ENCODE results near the gene UQCC2. TPM values are rescaled to one million over a fixed set of nuclear protein-coding genes. Genes with fewer than 3 reads are reported as not detected.

The UQCC2 gene
- total RNA-seq, 1 experiment from 2014 or later, result 48.9 TPM

DNA sequence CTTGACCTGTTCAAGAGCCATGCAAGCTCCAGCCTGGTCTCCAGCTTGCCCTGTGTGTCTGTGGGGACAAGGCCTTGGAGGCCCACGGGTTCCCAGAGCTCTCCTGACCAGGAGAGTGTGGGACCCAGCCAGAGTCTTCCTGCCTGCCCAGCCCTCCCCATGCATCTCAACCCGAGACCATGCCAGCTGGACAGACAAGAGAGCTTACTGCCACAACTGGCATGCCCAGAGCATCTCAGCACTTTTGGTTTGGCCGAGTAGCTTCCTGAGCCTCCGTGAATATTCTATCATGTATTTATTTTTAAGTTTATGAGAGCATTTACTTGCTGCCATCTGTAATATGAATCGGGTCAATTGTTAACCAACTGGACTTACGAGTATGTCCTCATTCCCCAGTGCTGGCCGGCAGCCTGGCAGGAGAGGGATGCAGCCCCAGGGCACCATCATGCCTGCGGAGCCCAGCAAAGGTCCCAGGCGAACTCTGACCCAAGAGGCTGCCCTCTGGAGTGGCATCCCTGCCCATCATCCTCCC lies 20.3 kb upstream of the UQCC2 start:
- Histone ChIP-seq H4K20me1 (ENCODE audit: insufficient read depth, low read depth, low read length) (0 out of 2 replicates have a peak, but pooled peaks cover 5% of the 10 kb centered on the region), H3K79me2 (ENCODE audit: low read length) (no peaks in the 10 kb centered on the region), H3K9ac (ENCODE audit: low read length) (no peak overlapping the region), H3K4me1 (ENCODE audit: low read length) (peaks cover 8% of the 10 kb centered on the region), H3K9me2 (replicated peaks; ENCODE audit: insufficient read depth, low read length) (no peaks in the 10 kb centered on the region), H2AFZ (ENCODE audit: low read length) (no peak overlapping the region), H3K4me2 (ENCODE audit: low read depth, low read length, poor library complexity, severe bottlenecking) (no peak overlapping the region), H3K27ac (ENCODE audit: low read length) (no peak overlapping the region), H3K27me3 (ENCODE audit: low read length) (no peaks in the 10 kb centered on the region), H3K9me3 (ENCODE audit: low read length) (no peaks in the 10 kb centered on the region), H3K36me3 (ENCODE audit: insufficient read depth, low read length) (no peaks in the 10 kb centered on the region), H3K4me3 (ENCODE audit: low read length) (no peak overlapping the region)
- DNase-seq, result no peak

DNA sequence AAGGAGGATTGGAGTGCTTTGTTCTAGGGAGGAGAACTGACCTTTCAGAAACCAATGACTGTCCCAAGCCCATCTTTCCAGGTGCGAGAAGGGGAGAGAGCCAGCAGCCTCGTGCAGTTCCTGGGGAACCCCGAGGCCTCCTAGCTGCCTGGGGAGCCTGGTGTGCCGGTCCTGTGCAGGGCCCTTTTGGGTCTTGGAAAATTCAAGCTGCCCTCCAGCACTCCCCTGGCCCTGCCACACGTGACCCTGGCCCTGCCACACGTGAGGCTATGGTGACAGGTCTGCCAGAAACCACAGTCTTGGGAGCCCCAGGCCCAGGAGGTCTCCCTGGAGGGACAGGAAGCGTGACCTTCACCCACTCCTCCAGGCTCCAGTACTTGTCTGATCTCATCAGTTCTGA lies 19.5 kb upstream of the UQCC2 start:
- H3K9me3 ChIP-seq (ENCODE audit: low read length), result no peaks in the 10 kb centered on the region
- no peak overlapping the region for H3K9ac ChIP-seq (ENCODE audit: low read length)
- H3K4me3 ChIP-seq (ENCODE audit: low read length), result no peak overlapping the region
- peaks cover 8% of the 10 kb centered on the region for H3K4me1 ChIP-seq (ENCODE audit: low read length)
- H2AFZ ChIP-seq (ENCODE audit: low read length), result no peak overlapping the region
- H3K79me2 ChIP-seq (ENCODE audit: low read length), result no peaks in the 10 kb centered on the region
- H3K27ac ChIP-seq (ENCODE audit: low read length), result no peak overlapping the region
- H3K9me2 ChIP-seq (replicated peaks; ENCODE audit: insufficient read depth, low read length), result no peaks in the 10 kb centered on the region
- H4K20me1 ChIP-seq (ENCODE audit: insufficient read depth, low read depth, low read length), result 0 out of 2 replicates have a peak, but pooled peaks cover 5% of the 10 kb centered on the region
- H3K27me3 ChIP-seq (ENCODE audit: low read length), result no peaks in the 10 kb centered on the region
- no peaks in the 10 kb centered on the region for H3K36me3 ChIP-seq (ENCODE audit: insufficient read depth, low read length)
- no peak overlapping the region for H3K4me2 ChIP-seq (ENCODE audit: low read depth, low read length, poor library complexity, severe bottlenecking)
- no peak for DNase-seq

DNA sequence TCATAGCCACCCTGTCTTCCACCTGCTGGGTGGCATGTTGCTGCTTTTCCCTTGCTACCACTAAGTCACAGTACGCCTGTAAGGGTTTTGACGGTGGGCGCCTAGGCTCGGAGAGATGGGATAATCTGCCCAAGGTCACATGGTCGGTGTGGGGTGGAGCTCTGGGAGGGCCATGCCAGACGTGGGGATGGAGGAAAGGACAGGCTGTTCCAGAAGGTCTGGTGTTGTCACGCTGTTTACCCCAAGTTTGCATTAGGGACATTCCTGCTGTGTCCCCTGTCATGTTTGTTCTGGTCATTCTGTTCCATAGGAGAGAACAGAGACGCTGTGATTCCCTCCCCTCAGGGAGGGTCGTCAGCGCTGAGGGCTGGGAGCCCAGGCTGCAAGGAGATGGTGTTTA lies 19.1 kb upstream of the UQCC2 start:
- Histone ChIP-seq H3K79me2 (ENCODE audit: low read length) (no peaks in the 10 kb centered on the region), H3K27ac (ENCODE audit: low read length) (no peak overlapping the region), H3K4me2 (ENCODE audit: low read depth, low read length, poor library complexity, severe bottlenecking) (no peak overlapping the region), H4K20me1 (ENCODE audit: insufficient read depth, low read depth, low read length) (0 out of 2 replicates have a peak, but pooled peaks cover 5% of the 10 kb centered on the region), H3K27me3 (ENCODE audit: low read length) (no peaks in the 10 kb centered on the region), H3K9me2 (replicated peaks; ENCODE audit: insufficient read depth, low read length) (no peaks in the 10 kb centered on the region), H3K36me3 (ENCODE audit: insufficient read depth, low read length) (no peaks in the 10 kb centered on the region), H2AFZ (ENCODE audit: low read length) (no peak overlapping the region), H3K4me3 (ENCODE audit: low read length) (no peak overlapping the region), H3K9me3 (ENCODE audit: low read length) (no peaks in the 10 kb centered on the region), H3K4me1 (ENCODE audit: low read length) (peaks cover 8% of the 10 kb centered on the region), H3K9ac (ENCODE audit: low read length) (no peak overlapping the region)
- DNase-seq, result no peak

DNA sequence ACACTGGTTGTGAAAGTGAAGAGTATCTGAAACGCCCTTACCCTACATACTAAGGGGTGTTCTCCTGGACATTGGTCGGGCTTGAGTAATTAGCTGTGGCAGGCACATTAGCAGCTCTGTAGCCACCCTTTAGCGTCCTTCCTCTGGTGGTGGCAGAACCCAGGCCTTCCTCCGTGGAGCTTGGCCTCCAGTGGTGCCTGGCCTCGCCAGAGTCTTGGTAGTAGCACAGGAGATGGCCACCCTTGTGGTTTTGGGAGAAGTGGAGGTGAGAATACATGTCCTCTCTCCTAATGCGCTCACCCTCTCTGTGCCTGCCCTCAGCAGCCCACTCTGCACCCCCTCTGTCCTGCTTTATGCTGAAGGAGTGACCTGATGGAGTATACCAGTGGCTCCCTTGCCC lies 17.6 kb upstream of the UQCC2 start:
- Histone ChIP-seq H3K27me3 (ENCODE audit: low read length) (no peaks in the 10 kb centered on the region), H3K79me2 (ENCODE audit: low read length) (no peaks in the 10 kb centered on the region), H3K4me3 (ENCODE audit: low read length) (no peak overlapping the region), H3K4me1 (ENCODE audit: low read length) (peaks cover 8% of the 10 kb centered on the region), H4K20me1 (ENCODE audit: insufficient read depth, low read depth, low read length) (0 out of 2 replicates have a peak, but pooled peaks cover 5% of the 10 kb centered on the region), H2AFZ (ENCODE audit: low read length) (no peak overlapping the region), H3K36me3 (ENCODE audit: insufficient read depth, low read length) (no peaks in the 10 kb centered on the region), H3K27ac (ENCODE audit: low read length) (no peak overlapping the region), H3K9me3 (ENCODE audit: low read length) (no peaks in the 10 kb centered on the region), H3K9me2 (replicated peaks; ENCODE audit: insufficient read depth, low read length) (no peaks in the 10 kb centered on the region), H3K9ac (ENCODE audit: low read length) (no peak overlapping the region), H3K4me2 (ENCODE audit: low read depth, low read length, poor library complexity, severe bottlenecking) (no peak overlapping the region)
- DNase-seq, result no peak

DNA sequence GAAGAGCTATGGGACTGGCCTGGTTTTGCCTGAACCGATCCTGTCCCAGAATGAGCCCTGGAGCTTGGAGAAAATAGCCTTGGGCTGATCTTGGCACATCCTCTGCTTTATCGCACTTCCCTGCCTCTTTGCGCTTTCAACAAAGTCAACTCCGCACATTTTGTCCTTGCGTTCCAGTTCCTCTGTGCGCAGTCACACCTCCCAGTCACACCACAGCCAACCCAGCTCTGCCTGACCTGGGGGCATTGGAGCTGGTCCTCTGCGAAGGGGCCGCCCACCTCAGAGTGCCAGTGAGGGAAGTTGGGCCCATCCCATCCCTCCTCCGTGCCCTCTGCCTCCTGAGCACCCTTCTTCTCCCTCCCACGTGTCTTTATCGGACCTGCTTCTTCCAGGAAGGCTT lies 16.9 kb upstream of the UQCC2 start:
- H3K9me3 ChIP-seq (ENCODE audit: low read length), result no peaks in the 10 kb centered on the region
- no peaks in the 10 kb centered on the region for H3K79me2 ChIP-seq (ENCODE audit: low read length)
- H2AFZ ChIP-seq (ENCODE audit: low read length), result no peak overlapping the region
- H3K4me3 ChIP-seq (ENCODE audit: low read length), result no peak overlapping the region
- H3K27me3 ChIP-seq (ENCODE audit: low read length), result no peaks in the 10 kb centered on the region
- H4K20me1 ChIP-seq (ENCODE audit: insufficient read depth, low read depth, low read length), result peaks cover 9% of the 10 kb centered on the region; the same call in 1 of the 2 replicates
- no peak for DNase-seq
- no peak overlapping the region for H3K9ac ChIP-seq (ENCODE audit: low read length)
- H3K9me2 ChIP-seq (replicated peaks; ENCODE audit: insufficient read depth, low read length), result no peaks in the 10 kb centered on the region
- H3K27ac ChIP-seq (ENCODE audit: low read length), result no peak overlapping the region
- H3K4me2 ChIP-seq (ENCODE audit: low read depth, low read length, poor library complexity, severe bottlenecking), result no peak overlapping the region
- no peaks in the 10 kb centered on the region for H3K36me3 ChIP-seq (ENCODE audit: insufficient read depth, low read length)
- peaks cover 8% of the 10 kb centered on the region for H3K4me1 ChIP-seq (ENCODE audit: low read length)

DNA sequence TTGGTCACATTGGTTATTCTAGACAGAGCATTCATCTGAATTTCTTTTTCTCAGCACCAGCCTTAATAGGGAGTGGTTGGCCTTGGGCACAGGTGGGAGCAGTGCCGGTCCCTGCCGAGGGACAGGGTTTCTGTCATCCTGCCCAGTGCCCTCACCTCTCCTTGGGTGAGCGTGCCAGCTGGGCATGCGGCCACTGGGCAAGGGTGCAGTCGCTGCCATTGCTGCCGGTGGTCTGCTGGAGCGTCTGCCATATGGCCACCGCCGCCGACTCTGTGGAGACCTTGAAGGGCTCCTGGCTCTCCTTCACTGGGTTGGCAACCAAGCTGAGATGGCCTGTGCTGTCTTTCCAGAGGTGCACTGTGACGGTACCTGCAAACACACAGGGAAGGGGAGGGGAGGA lies 16.4 kb upstream of the UQCC2 start:
- Histone ChIP-seq H3K79me2 (ENCODE audit: low read length) (no peaks in the 10 kb centered on the region), H3K9me3 (ENCODE audit: low read length) (no peaks in the 10 kb centered on the region), H2AFZ (ENCODE audit: low read length) (no peak overlapping the region), H3K9ac (ENCODE audit: low read length) (no peak overlapping the region), H3K4me1 (ENCODE audit: low read length) (peaks cover 8% of the 10 kb centered on the region), H4K20me1 (ENCODE audit: insufficient read depth, low read depth, low read length) (peaks cover 9% of the 10 kb centered on the region; the same call in 1 of the 2 replicates), H3K27ac (ENCODE audit: low read length) (no peak overlapping the region), H3K9me2 (replicated peaks; ENCODE audit: insufficient read depth, low read length) (no peaks in the 10 kb centered on the region), H3K4me2 (ENCODE audit: low read depth, low read length, poor library complexity, severe bottlenecking) (no peak overlapping the region), H3K4me3 (ENCODE audit: low read length) (no peak overlapping the region), H3K36me3 (ENCODE audit: insufficient read depth, low read length) (no peaks in the 10 kb centered on the region), H3K27me3 (ENCODE audit: low read length) (no peaks in the 10 kb centered on the region)
- DNase-seq, result no peak

DNA sequence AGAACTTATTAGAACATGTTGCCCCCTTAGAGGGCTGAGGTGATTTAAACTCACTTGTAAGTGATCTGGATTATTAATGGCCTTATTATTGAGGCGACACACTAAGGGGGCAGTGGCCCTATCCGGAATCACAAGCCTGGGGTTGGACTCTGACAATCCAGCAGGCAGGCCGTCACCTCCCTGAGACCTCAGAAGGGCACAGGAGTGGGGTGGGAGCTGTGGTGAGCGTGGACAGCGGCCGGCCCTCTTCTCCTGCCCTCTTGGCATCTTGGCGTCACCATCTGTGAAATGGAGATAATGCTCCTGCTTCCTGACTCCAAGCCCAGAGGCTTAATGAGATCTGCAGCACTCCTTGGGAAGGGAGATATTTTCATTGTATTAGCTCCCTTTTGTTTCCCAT lies 15.6 kb upstream of the UQCC2 start:
- no peak for DNase-seq
- Histone ChIP-seq H3K79me2 (ENCODE audit: low read length) (no peaks in the 10 kb centered on the region), H3K36me3 (ENCODE audit: insufficient read depth, low read length) (no peaks in the 10 kb centered on the region), H4K20me1 (ENCODE audit: insufficient read depth, low read depth, low read length) (peaks cover 9% of the 10 kb centered on the region; the same call in 1 of the 2 replicates), H3K27ac (ENCODE audit: low read length) (no peak overlapping the region), H3K9ac (ENCODE audit: low read length) (no peak overlapping the region), H3K4me1 (ENCODE audit: low read length) (peaks cover 8% of the 10 kb centered on the region), H3K9me2 (replicated peaks; ENCODE audit: insufficient read depth, low read length) (no peaks in the 10 kb centered on the region), H3K9me3 (ENCODE audit: low read length) (no peaks in the 10 kb centered on the region), H3K4me2 (ENCODE audit: low read depth, low read length, poor library complexity, severe bottlenecking) (no peak overlapping the region), H3K27me3 (ENCODE audit: low read length) (no peaks in the 10 kb centered on the region), H3K4me3 (ENCODE audit: low read length) (no peak overlapping the region), H2AFZ (ENCODE audit: low read length) (no peak overlapping the region)

DNA sequence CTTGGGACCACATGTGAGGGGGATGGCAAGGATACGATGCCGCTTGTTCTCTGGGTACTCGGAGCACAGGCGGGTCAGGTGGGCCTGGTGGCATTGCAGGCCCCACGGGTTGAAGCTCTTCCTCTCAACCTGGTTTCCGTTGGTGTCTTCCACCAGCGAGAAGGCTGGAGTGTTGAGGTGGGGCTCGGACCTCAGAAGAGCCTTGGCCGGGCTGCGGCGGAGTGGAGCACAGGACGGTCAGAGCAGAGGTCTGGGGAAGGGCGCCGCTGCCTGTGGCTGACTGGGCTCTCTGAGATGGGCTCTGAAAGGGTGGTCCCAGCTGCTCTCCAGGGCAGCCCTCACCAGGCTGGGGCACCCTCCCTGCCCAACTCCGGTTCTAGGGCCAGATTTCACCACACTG lies 15.2 kb upstream of the UQCC2 start:
- no peak overlapping the region for H3K4me3 ChIP-seq (ENCODE audit: low read length)
- DNase-seq, result no peak
- peaks cover 9% of the 10 kb centered on the region; the same call in 1 of the 2 replicates for H4K20me1 ChIP-seq (ENCODE audit: insufficient read depth, low read depth, low read length)
- no peaks in the 10 kb centered on the region for H3K79me2 ChIP-seq (ENCODE audit: low read length)
- no peaks in the 10 kb centered on the region for H3K9me2 ChIP-seq (replicated peaks; ENCODE audit: insufficient read depth, low read length)
- H3K4me2 ChIP-seq (ENCODE audit: low read depth, low read length, poor library complexity, severe bottlenecking), result no peak overlapping the region
- H2AFZ ChIP-seq (ENCODE audit: low read length), result no peak overlapping the region
- H3K4me1 ChIP-seq (ENCODE audit: low read length), result peaks cover 13% of the 10 kb centered on the region
- no peaks in the 10 kb centered on the region for H3K36me3 ChIP-seq (ENCODE audit: insufficient read depth, low read length)
- H3K9ac ChIP-seq (ENCODE audit: low read length), result no peak overlapping the region
- no peaks in the 10 kb centered on the region for H3K9me3 ChIP-seq (ENCODE audit: low read length)
- no peak overlapping the region for H3K27ac ChIP-seq (ENCODE audit: low read length)
- no peaks in the 10 kb centered on the region for H3K27me3 ChIP-seq (ENCODE audit: low read length)

Data from Karpas-422 (cell line).